Activated CD8-positive, alpha-beta T cell treated with anti-CD3 and anti-CD28 coated beads, Interleukin-2, amount 10 ng/mL, durations not matched to agents 7 days and 5 days (primary cell): ENCODE results near the gene CATSPER3. TPM values are rescaled to one million over a fixed set of nuclear protein-coding genes. Genes with fewer than 3 reads are reported as not detected.
A peak's percentile ranks its signal among the peaks of the same experiment; 100 is the strongest.

Experiments used
- ATAC-seq: fragments of 150-1000 bp; cut with Tn5 transposase; one replicate; pipeline ENCODE4 v1.10.0; 2021; ENCODE audit warnings: moderate library complexity
- CTCF ChIA-PET: fragments of 350-600 bp; sonication (Branson Sonifier 250); formaldehyde crosslinking; loops from one replicate; lab custom pipeline; 2021; ENCODE audit warnings: antibody characterized with exemption; lab: Charles Lee
- POLR2A ChIA-PET: fragments of 350-600 bp; sonication (Branson Sonifier 250); formaldehyde crosslinking; loops from one replicate; lab custom pipeline; 2021; ENCODE audit warnings: antibody characterized with exemption; lab: Charles Lee
- DNase-seq: peaks from one replicate; pipeline ENCODE4 v3.0.0-alpha.2; 2020
- H3K27ac Mint-ChIP-seq: one replicate; pipeline ENCODE4 v1.8.0; 2021; ENCODE audit warnings: mild to moderate bottlenecking, mixed read lengths
- H3K27me3 Mint-ChIP-seq: one replicate; pipeline ENCODE4 v1.8.0; 2021; ENCODE audit warnings: low read depth, mixed read lengths
- H3K36me3 Mint-ChIP-seq: one replicate; pipeline ENCODE4 v1.8.0; 2021; ENCODE audit warnings: low read depth, mixed read lengths
- H3K4me1 Mint-ChIP-seq: one replicate; pipeline ENCODE4 v1.8.0; 2021; ENCODE audit warnings: low read depth, mixed read lengths
- H3K4me3 Mint-ChIP-seq: one replicate; pipeline ENCODE4 v1.8.0; 2021; ENCODE audit warnings: mild to moderate bottlenecking, mixed read lengths
- H3K9me3 Mint-ChIP-seq: one replicate; pipeline ENCODE4 v1.8.0; 2022; ENCODE audit warnings: mixed read lengths; ENCODE audit not compliant: insufficient read depth
- total RNA-seq, 2 experiments: library from RNA; stranded (reverse); gene quantifications; one replicate each; pipeline ENCODE4 v1.2.3, GENCODE V29; 2021

Gene CATSPER3
- total RNA-seq, 2 experiments from 2014 or later: 0.68 to 0.89 TPM

DNA sequence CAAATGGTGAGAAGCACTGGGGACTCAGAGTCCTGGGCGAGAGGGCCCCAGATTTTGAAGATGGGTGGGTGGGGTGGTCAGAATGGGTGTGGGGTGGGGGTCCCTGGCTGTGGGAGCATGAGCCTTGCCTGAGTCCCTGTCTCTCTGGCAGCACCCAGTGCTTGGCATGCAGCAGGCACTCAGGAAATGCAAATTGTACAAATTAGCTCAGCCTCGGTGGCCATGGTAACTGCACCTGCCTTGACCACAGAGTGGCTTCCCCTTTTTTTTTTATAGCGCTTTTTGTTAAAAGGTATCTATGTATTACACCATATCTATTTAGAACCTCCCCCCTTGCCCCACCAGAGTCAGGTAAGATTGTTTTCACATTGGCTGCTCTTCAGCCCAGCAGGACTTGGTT is 85.6 kb downstream of the CATSPER3 start:
- peaks cover 12% of the 10 kb centered on the region for H3K4me1 Mint-ChIP-seq
- H3K9me3 Mint-ChIP-seq: no peaks in the 10 kb centered on the region
- DNase-seq: no peak
- no peaks in the 10 kb centered on the region for H3K36me3 Mint-ChIP-seq
- ChIA-PET CTCF (interaction anchor here (1.0 kb wide), 2 partner anchors 11 to 248 kb away, joined by 3 to 5 read pairs; no protein-coding TSS in a partner anchor), POLR2A (interaction anchor here (1.2 kb wide), 1 partner anchor 10 kb away, joined by 3 read pairs; no protein-coding TSS in a partner anchor)
- peaks cover 60% of the 10 kb centered on the region for H3K27me3 Mint-ChIP-seq
- no peak overlapping the region for H3K4me3 Mint-ChIP-seq
- no peak overlapping the region for H3K27ac Mint-ChIP-seq
- ATAC-seq: peak; percentile 36

DNA sequence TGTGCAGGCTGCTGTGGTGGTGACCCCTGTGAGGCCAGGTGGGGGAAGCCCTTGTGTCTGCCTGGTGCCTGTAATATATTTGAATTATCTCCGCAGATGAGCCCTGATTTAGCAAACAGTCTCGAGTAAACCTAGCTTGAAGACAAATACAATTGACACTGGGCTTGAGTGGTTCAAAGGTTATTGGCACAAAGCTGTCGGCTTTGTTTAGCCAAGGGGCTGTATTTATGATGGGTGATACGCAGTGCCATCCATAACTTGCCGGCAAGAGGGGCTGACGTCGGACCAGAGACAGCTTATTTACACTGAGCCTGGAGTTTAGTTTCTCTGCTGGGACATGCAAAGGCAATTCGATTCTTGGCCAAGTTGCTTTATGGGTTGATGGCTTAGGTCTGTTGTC is 86.3 kb downstream of the CATSPER3 start:
- Mint-ChIP-seq H3K27ac (no peak overlapping the region), H3K4me3 (no peak overlapping the region), H3K4me1 (peaks cover 12% of the 10 kb centered on the region), H3K27me3 (peaks cover 58% of the 10 kb centered on the region), H3K36me3 (no peaks in the 10 kb centered on the region), H3K9me3 (no peaks in the 10 kb centered on the region)
- no peak for DNase-seq
- CTCF ChIA-PET: no interaction called here
- ATAC-seq: no peak
- POLR2A ChIA-PET: interaction anchor here (1.2 kb wide), 1 partner anchor 11 kb away, joined by 3 read pairs; no protein-coding TSS in a partner anchor

DNA sequence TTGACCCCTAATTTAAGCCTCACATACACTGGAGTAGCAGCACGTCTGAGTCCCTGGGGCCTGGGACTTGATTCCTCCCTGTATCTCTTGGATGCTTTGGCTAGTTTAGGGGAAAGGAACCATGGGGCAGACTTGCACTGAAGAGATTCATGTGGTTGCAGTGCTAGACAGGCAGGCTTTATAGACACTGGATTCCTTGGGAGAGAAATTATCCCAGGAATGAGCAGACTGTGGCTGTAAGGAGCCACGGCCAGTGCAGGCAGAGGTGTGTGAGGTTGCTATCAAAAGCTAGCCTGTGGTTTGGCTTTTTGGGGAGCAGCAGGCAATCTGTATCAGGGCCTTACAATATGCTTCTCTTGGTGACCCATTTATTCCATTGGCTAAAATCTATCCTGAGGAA is 86.8 kb downstream of the CATSPER3 start:
- ChIA-PET CTCF (no interaction called here), POLR2A (interaction anchor here (1.2 kb wide), 1 partner anchor 12 kb away, joined by 3 read pairs; no protein-coding TSS in a partner anchor)
- no peak for ATAC-seq
- Mint-ChIP-seq H3K36me3 (no peaks in the 10 kb centered on the region), H3K27me3 (peaks cover 54% of the 10 kb centered on the region), H3K9me3 (no peaks in the 10 kb centered on the region), H3K4me3 (no peak overlapping the region), H3K4me1 (peaks cover 12% of the 10 kb centered on the region), H3K27ac (no peak overlapping the region)
- DNase-seq: no peak

DNA sequence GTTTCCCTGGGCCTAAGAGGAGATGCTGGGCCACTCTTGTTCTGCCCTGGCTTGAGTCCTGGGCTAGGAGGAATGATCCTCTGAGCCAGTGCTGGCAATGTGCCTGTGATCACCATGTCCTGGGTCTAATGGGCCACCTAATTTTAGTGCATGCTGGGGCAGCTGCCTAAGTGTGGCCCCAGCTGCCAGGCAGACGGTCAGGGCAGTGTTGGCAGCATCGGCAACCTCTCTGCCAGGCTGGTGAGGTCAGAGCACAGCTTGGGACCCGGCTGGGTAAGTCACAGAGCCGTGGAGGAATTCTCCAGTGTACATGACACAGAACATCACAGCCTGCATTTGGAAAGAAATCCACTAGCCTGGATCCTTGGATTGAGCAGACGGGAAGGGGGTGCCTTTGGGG is 87.7 kb downstream of the CATSPER3 start:
- H3K9me3 Mint-ChIP-seq: no peaks in the 10 kb centered on the region
- peaks cover 46% of the 10 kb centered on the region for H3K27me3 Mint-ChIP-seq
- DNase-seq (no peak), ATAC-seq (no peak)
- H3K4me1 Mint-ChIP-seq: peaks cover 12% of the 10 kb centered on the region
- H3K36me3 Mint-ChIP-seq: no peaks in the 10 kb centered on the region
- H3K4me3 Mint-ChIP-seq: no peak overlapping the region
- POLR2A ChIA-PET: no interaction called here
- CTCF ChIA-PET: no interaction called here
- no peak overlapping the region for H3K27ac Mint-ChIP-seq

DNA sequence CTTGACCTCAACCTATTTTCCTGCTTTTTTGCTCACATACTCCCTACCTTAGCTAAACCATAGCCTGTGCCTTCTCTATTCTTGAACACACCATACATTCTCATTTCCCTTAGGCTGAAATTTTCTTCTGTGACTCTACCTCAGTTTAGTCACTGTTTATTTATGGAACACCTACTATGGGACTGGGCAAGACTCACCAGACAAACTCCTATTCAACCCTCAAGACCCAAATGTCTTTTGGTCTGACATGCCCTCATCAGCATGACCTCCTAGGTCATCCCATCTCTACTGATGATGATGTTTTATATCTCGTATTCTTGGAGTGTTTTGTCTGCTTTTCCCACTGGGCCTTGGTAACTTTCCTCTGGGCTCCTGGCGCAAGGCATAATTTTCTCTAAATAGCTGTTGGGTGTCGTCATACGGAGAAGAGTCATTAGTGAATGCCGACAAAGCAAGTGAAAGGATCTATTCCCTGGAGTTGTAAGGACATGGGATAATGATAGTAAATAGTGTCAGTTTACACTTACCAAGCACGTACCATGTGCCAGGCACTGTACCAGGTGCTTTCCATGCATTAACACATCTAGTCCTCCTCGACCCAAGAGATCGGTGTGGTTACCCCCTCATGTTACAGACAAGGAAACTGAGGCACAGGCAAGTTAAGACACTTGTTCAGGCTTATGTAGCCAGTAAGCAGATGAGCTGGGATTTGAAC is 88.8 kb downstream of the CATSPER3 start:
- DNase-seq (no peak), ATAC-seq (no peak)
- H3K4me3 Mint-ChIP-seq: no peak overlapping the region
- H3K4me1 Mint-ChIP-seq: peaks cover 12% of the 10 kb centered on the region
- H3K36me3 Mint-ChIP-seq: no peaks in the 10 kb centered on the region
- POLR2A ChIA-PET: no interaction called here
- H3K27ac Mint-ChIP-seq: no peak overlapping the region
- no peaks in the 10 kb centered on the region for H3K9me3 Mint-ChIP-seq
- CTCF ChIA-PET: no interaction called here
- H3K27me3 Mint-ChIP-seq: peaks cover 36% of the 10 kb centered on the region

DNA sequence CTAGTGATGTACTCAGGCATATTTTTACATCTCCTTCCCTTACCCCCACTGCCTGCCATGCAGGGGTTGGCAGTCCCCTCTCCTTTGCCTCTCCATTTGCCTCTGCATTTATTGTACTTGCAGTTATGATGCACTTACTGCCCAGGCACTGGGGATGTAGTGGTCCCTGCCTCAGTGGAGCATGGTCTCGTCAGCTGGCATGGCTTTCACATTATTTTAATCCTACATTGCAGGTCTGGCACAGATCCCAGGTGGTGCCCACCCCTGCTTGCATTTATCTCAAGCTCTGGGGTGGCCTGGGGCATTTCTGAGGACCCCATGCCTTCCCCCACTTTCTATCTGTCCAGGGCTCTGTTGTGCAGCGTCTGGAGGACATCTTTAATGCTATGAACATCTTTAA is 89.5 kb downstream of the CATSPER3 start:
- ATAC-seq (no peak), DNase-seq (no peak)
- ChIA-PET CTCF (no interaction called here), POLR2A (no interaction called here)
- Mint-ChIP-seq H3K36me3 (no peaks in the 10 kb centered on the region), H3K4me1 (peaks cover 12% of the 10 kb centered on the region), H3K9me3 (no peaks in the 10 kb centered on the region), H3K27me3 (peaks cover 29% of the 10 kb centered on the region), H3K27ac (no peak overlapping the region), H3K4me3 (no peak overlapping the region)

DNA sequence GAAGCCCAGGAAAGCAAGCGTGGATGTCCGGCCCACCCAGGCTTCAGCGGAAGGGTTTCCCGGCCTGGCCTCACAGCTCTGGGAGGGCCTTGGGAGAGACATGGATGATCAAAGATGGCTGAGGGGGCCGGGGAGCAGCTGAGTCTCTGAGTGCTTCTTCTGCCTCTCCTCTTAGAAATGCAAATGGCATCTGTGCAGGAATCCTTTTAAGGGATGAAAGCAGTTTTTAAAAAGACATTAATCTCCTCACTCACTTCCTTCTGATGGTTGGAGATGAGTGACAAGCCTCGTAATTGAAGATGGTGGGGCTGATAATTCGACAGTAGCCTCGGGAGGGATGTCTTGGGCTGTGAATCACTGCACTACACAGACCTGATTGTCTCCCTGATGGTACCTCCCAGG is 90.6 kb downstream of the CATSPER3 start:
- POLR2A ChIA-PET: no interaction called here
- no peak overlapping the region for H3K4me3 Mint-ChIP-seq

DNA sequence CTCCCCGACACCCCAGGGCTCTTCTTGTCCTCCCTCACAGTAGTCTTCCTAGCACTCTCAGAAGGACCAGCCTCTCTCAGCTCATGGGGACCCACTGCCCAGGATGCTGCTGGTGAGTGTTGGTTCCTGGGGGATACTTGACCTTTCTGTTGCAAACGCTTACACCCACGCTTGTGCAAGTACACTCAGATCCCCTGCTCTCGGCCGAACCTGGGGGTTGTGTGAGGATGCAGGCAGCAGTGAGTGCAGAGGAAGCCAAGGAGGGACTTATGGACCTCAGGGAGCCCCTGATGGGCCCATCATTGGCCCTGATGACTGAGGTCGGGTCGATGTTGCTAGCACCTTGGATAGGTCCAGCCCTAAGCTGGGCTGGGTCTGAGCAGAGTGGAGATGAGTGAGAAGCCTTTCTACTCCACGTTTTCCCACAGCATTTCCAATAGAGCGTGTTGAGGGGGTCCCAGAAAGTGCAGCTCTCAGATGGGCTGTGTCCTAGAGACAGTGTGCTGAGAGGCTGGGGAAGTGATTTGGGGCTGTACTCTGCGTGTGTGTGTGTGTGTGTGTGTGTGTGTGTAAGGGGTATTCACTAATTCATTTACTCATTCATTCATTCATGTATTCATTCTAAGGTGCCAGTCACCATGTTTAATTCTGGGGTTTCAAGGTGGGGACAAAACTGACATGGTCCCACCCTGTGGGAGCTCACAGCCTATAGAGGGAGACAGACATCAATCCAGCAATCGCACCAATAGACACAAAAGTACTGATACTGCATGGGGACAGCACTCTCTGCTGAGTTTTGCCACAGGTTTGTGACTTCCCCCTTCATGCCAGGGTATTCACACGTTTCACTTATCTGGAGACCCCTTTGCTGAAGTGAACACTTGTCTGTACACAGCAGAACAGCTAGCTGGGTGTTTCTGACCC is 91.6 kb downstream of the CATSPER3 start:
- H3K4me1 Mint-ChIP-seq: no peaks in the 10 kb centered on the region
- no peak overlapping the region for H3K4me3 Mint-ChIP-seq
- no peak overlapping the region for H3K27ac Mint-ChIP-seq
- ATAC-seq (no peak), DNase-seq (no peak)
- ChIA-PET POLR2A (no interaction called here), CTCF (no interaction called here)
- no peaks in the 10 kb centered on the region for H3K36me3 Mint-ChIP-seq
- H3K27me3 Mint-ChIP-seq: peaks cover 10% of the 10 kb centered on the region
- H3K9me3 Mint-ChIP-seq: no peaks in the 10 kb centered on the region

More for the DNA sequence above, 90.6 kb downstream of the CATSPER3 start:
- CTCF ChIA-PET: no interaction called here
- H3K4me1 Mint-ChIP-seq: peaks cover 6% of the 10 kb centered on the region
- no peaks in the 10 kb centered on the region for H3K36me3 Mint-ChIP-seq
- DNase-seq (no peak), ATAC-seq (no peak)
- no peaks in the 10 kb centered on the region for H3K9me3 Mint-ChIP-seq
- no peak overlapping the region for H3K27ac Mint-ChIP-seq
- H3K27me3 Mint-ChIP-seq: peaks cover 19% of the 10 kb centered on the region

DNA sequence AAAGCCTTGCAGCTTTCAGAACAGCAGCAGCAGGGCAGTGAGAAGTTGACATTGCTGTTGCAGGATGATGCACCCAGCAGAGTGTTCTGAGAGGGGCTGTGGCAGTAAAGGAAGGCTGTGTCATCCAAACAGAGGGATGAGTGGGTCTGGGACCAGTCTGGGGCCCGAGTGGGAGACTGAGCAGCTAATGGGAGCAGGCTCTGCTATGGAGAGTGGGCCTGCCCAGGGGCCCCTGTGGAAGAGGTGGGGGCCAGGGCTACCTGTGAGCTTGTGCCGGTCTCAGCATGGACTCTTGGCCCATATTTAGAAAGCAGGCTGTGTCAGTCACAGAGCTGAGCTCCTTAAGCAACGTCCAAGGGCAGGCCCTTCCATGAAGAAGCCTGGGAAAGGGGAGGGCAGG is 92.3 kb downstream of the CATSPER3 start:
- no peak for ATAC-seq
- ChIA-PET CTCF (no interaction called here), POLR2A (no interaction called here)
- no peaks in the 10 kb centered on the region for H3K36me3 Mint-ChIP-seq
- H3K9me3 Mint-ChIP-seq: no peaks in the 10 kb centered on the region
- no peak overlapping the region for H3K4me3 Mint-ChIP-seq
- no peak for DNase-seq
- peaks cover 4% of the 10 kb centered on the region for H3K27me3 Mint-ChIP-seq
- H3K27ac Mint-ChIP-seq: no peak overlapping the region
- no peaks in the 10 kb centered on the region for H3K4me1 Mint-ChIP-seq

DNA sequence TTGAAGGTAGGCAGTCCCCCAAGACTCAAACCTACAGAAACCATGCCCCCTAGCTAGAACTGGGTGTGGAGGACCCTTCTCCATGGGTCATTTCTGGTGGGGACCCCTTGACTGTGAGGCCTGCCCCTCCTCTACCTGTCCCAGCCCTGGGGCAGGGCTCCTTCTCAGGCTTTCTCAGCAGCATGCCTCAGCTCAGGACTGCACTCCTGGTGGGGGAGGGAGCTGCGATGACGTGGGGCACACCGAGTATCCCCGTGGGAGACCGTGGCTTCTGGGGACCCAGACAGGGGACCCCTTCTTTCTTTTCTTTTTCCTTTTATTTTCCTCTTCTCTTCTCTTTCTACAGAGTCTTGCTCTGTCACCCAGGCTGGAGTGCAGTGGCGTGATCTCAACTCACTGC is 93.3 kb downstream of the CATSPER3 start:
- CTCF ChIA-PET: no interaction called here
- no peak overlapping the region for H3K4me3 Mint-ChIP-seq
- POLR2A ChIA-PET: interaction anchor here (1.0 kb wide), 1 partner anchor 14 kb away, joined by 3 read pairs; no protein-coding TSS in a partner anchor
- DNase-seq: no peak
- H3K36me3 Mint-ChIP-seq: no peaks in the 10 kb centered on the region
- no peaks in the 10 kb centered on the region for H3K9me3 Mint-ChIP-seq
- ATAC-seq: no peak
- H3K4me1 Mint-ChIP-seq: no peaks in the 10 kb centered on the region
- no peak overlapping the region for H3K27ac Mint-ChIP-seq
- H3K27me3 Mint-ChIP-seq: peaks cover 4% of the 10 kb centered on the region
